GM23338 (cell line): ENCODE measurements around the gene MGAT5.

Experiments
- CTCF ChIP-seq, 2 experiments: fragments of 200-600 bp in 1 of 2; sonication (generic) in 1 of 2; conservative IDR thresholded peaks; 2 replicates each; pipeline versions ENCODE4 v1.5.1 to v1.6.1; 2016 to 2017; ENCODE audit warnings: antibody characterized with exemption in 2 of 2, low read depth in 2 of 2, mild to moderate bottlenecking in 2 of 2, moderate library complexity in 1 of 2
- JUNB ChIP-seq: IDR thresholded peaks from one replicate; pipeline ENCODE4 v1.6.1; 2016; ENCODE audit warnings: antibody characterized with exemption; ENCODE audit not compliant: unreplicated experiment
- POLR2AphosphoS5 ChIP-seq: IDR thresholded peaks from 2 replicates; pipeline ENCODE4 v1.6.1; 2016; ENCODE audit warnings: antibody characterized with exemption, low read depth

- TF ChIP-seq CTCF (conservative IDR thresholded peaks at IDR 0.05; ENCODE audit: low read depth in 2 of 2) (no peak), JUNB (no peak), POLR2AphosphoS5 (no peak)
These were observed 107.8 kb downstream of the MGAT5 start for GRCh38 chr2:134361648-134362047.
